ENCODE data around the gene MYLK3.
"Not testable (repeated sequence)": the region's sequence is repeated elsewhere in the genome, so short reads cannot be mapped to it uniquely, and the experiment has no call there.

Gene MYLK3

DNA sequence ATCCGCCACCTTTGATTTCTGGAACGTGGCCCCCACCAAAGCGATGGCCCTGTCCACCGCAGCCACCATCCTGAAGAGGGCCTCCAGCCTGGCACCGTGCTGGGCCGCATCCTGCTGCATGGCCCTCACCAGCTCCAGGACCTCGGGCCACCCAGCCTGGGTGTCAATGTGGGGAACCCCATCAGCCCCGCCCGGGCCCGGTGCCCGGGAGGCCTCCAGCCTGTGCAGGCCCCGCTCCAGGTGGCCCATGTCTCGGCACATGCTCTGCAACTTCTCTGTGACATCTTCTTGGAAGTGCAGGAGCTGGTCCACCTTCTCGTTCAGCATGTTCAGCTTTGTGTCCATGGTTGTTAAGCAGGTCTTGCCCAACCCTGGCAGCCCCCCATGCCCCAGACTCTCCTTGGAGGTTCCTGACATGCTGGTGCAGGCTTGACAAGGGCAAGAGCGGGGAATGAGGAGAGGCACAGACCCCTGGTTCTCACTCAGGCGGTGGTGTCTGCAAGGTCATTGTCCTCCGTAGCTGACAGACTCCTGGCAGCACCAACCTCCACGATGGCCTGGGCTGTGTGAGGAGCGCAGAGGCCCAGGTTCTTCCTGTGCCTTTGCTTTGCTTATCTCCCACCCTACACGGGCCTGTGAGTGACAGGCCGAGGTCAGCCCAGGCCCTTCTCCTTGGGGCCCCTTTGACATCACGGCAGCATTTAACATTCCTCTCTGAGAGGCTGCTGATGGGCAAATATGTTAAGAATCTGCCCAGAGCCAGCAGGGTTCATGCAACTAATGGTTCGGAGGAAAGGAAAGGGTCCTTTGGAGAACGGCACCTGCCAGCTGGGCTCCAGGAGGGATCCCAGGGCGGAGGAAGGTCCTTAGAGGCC is at the start of gene MYLK3:
TSS of gene MYLK3 (minus strand) at position 568 of the 875 bp plus-strand sequence. CDS start at position 417, 151 bp downstream.
- Mint-ChIP-seq H3K27ac (no peak within 1 kb of the TSS), H3K4me1 (ENCODE audit: low read depth) (peaks cover 8% of the 10 kb centered on the region), H3K4me3 (no peak within 1 kb of the TSS), H3K27me3 (ENCODE audit: low read depth) (no peaks in the 10 kb centered on the region), H3K9me3 (no peaks in the 10 kb centered on the region), H3K36me3 (ENCODE audit: low read depth) (no peaks in the 10 kb centered on the region)
- no peak for DNase-seq (ENCODE audit: low spot score)

DNA sequence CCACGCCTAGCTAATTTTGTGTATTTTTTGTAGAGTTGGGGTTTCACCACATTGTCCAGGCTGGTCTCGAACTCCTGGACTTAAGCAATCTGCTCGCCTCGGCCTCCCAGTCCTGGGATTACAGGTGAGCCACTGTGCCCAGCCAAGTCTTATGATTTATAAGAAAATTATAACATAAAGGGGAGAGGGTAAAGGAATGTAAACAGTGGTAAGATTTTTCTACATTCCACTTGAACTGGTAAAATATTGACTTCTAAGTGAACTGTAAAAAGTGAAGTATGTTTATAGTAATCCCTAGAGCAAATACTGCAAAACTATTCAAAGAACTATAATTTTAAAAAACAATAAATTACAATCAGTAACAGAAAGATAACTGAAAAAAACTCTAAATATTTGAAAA is 49.4 kb upstream of the MYLK3 start:
- H3K4me3 Mint-ChIP-seq, result no peak overlapping the region
- no peak for DNase-seq (ENCODE audit: low spot score)
- H3K9me3 Mint-ChIP-seq, result peaks cover 30% of the 10 kb centered on the region
- H3K4me1 Mint-ChIP-seq (ENCODE audit: low read depth), result peaks cover 3% of the 10 kb centered on the region
- H3K36me3 Mint-ChIP-seq (ENCODE audit: low read depth), result peaks cover 41% of the 10 kb centered on the region
- no peaks in the 10 kb centered on the region for H3K27me3 Mint-ChIP-seq (ENCODE audit: low read depth)
- H3K27ac Mint-ChIP-seq, result no peak overlapping the region

- peaks cover 43% of the 10 kb centered on the region for H3K36me3 Mint-ChIP-seq (ENCODE audit: low read depth)
- H3K4me3 Mint-ChIP-seq, result no peak overlapping the region
- DNase-seq (ENCODE audit: low spot score), result no peak
- peaks cover 30% of the 10 kb centered on the region for H3K9me3 Mint-ChIP-seq
- peaks cover 5% of the 10 kb centered on the region for H3K4me1 Mint-ChIP-seq (ENCODE audit: low read depth)
- no peak overlapping the region for H3K27ac Mint-ChIP-seq
- H3K27me3 Mint-ChIP-seq (ENCODE audit: low read depth), result no peaks in the 10 kb centered on the region
Measured at GRCh38 chr16:46796764-46797269, 48.7 kb upstream of the MYLK3 start.

- no peaks in the 10 kb centered on the region for H3K27me3 Mint-ChIP-seq (ENCODE audit: low read depth)
- no peak for DNase-seq (ENCODE audit: low spot score)
- H3K4me3 Mint-ChIP-seq, result no peak overlapping the region
- peaks cover 30% of the 10 kb centered on the region for H3K9me3 Mint-ChIP-seq
- H3K27ac Mint-ChIP-seq, result no peak overlapping the region
- H3K36me3 Mint-ChIP-seq (ENCODE audit: low read depth), result peaks cover 42% of the 10 kb centered on the region
- H3K4me1 Mint-ChIP-seq (ENCODE audit: low read depth), result peaks cover 18% of the 10 kb centered on the region
Measured at GRCh38 chr16:46793841-46794240, 45.7 kb upstream of the MYLK3 start.

DNA sequence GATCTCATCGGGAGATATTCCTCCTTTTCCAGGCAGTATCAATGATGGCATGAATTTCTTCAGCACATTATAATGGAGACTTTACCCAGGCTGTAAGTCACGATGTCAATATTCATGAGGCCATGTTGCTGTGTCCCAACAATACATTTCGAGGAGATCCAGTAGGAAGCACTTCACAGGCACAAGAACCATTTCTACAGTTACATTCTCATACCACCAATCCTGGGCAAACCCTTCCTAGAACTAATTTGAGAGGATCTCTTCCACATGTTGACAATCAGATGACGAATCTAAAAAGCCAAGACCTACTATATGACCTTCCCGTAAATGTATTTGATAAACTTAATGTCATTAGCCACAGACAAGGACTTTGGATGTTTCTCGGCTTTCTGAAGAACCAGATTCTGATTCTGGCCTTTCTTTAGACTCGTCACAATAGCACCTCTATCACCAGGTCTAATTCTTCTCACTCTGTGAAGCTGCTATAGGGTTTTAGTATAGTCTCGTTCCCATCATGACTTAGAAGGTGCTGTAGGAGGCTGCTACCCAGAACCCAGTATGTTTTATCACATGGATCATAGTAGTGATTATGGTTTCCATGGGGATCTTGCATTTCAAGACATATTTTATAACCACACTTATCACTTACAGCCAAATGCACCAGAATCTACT is 42.6 kb upstream of the MYLK3 start:
- DNase-seq (ENCODE audit: low spot score), result no peak
- peak overlapping the region; percentile 82 for H3K4me3 Mint-ChIP-seq
- peaks cover 26% of the 10 kb centered on the region for H3K36me3 Mint-ChIP-seq (ENCODE audit: low read depth)
- H3K27me3 Mint-ChIP-seq (ENCODE audit: low read depth), result peaks cover 2% of the 10 kb centered on the region
- peaks cover 29% of the 10 kb centered on the region for H3K9me3 Mint-ChIP-seq
- H3K4me1 Mint-ChIP-seq (ENCODE audit: low read depth), result peaks cover 22% of the 10 kb centered on the region
- no peak overlapping the region for H3K27ac Mint-ChIP-seq

GRCh38 chr16:46789499-46790414 is 41.6 kb upstream of the MYLK3 start:
- peaks cover 22% of the 10 kb centered on the region for H3K4me1 Mint-ChIP-seq (ENCODE audit: low read depth)
- DNase-seq (ENCODE audit: low spot score), result peak; percentile 78
- H3K4me3 Mint-ChIP-seq, result peak overlapping the region; percentile 82
- peaks cover 20% of the 10 kb centered on the region for H3K9me3 Mint-ChIP-seq
- H3K27me3 Mint-ChIP-seq (ENCODE audit: low read depth), result peaks cover 2% of the 10 kb centered on the region
- H3K27ac Mint-ChIP-seq, result peak overlapping the region; percentile 64
- H3K36me3 Mint-ChIP-seq (ENCODE audit: low read depth), result peaks cover 16% of the 10 kb centered on the region

DNA sequence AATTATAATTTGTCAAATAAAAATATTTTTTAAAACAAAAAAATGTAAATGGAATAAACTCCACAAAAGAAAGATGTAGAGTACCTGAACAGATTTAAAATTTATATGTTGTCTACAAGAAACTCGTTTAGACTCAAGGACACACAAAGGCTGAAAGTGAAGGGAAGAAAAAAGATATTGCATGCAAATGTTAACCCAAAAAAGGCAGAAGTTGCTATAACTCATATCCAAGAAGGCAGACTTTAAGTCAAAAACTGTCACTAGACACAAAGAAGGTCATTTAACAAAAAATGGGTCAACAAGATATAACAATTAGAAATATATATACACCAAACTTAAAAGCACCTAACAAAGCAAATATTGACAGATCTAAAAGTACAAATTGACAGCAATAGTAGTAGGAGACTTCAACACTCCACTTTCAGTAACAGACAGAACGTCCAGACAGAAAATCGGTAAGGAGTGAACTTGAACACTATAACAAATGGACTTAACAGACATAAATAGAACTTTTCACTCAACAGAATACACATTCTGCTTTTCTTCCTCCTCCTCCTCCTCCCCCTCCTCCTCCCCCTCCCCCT is 40.8 kb upstream of the MYLK3 start:
- H3K36me3 Mint-ChIP-seq (ENCODE audit: low read depth), result peaks cover 12% of the 10 kb centered on the region
- peaks cover 2% of the 10 kb centered on the region for H3K27me3 Mint-ChIP-seq (ENCODE audit: low read depth)
- peaks cover 15% of the 10 kb centered on the region for H3K9me3 Mint-ChIP-seq
- H3K4me1 Mint-ChIP-seq (ENCODE audit: low read depth), result peaks cover 24% of the 10 kb centered on the region
- no peak for DNase-seq (ENCODE audit: low spot score)
- peak overlapping the region; percentile 33 for H3K27ac Mint-ChIP-seq
- H3K4me3 Mint-ChIP-seq, result peak overlapping the region; percentile 82

GRCh38 chr16:46787909-46788308 is 39.8 kb upstream of the MYLK3 start:
- H3K9me3 Mint-ChIP-seq, result peaks cover 10% of the 10 kb centered on the region
- H3K4me1 Mint-ChIP-seq (ENCODE audit: low read depth), result peaks cover 30% of the 10 kb centered on the region
- H3K27ac Mint-ChIP-seq, result no peak overlapping the region
- H3K27me3 Mint-ChIP-seq (ENCODE audit: low read depth), result peaks cover 2% of the 10 kb centered on the region
- DNase-seq (ENCODE audit: low spot score), result no peak
- peaks cover 8% of the 10 kb centered on the region for H3K36me3 Mint-ChIP-seq (ENCODE audit: low read depth)
- no peak overlapping the region for H3K4me3 Mint-ChIP-seq

DNA sequence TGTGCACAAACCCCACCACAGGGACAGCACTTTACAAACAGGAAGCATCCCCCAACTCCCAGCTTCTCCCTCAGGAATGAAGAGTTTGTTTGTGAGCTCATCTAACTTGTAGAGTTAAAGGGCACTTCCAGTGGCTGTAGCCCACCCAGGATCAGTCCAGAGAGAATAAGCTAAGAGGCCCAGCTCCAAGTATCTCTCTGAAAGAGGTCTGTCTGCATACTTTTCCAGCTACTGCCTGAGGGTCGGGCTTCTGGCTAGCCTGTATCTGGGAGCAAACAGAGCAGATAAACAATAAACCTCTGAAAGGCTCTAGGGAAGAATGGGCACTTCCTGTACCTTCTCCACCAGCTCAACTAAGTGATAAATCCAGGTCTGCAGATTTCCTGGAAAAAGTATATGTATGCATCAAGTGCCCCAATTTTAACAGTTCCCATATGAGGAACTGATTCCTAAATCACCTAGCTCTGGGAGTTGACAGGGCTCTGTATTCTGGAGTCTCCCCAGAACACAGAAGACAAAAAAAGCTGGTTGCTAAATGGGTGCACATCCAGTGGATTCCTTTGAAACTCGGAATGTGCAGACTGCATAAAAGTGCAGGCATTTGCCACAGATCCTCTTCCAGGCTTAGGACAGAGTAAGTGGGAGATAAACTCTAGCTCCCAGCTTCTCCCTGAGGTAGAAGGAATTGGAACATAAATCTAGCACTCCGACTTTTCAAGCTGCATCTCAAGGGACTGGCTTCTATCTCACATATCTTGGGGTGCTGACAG is 37.1 kb upstream of the MYLK3 start:
- H3K27ac Mint-ChIP-seq, result no peak overlapping the region
- peaks cover 3% of the 10 kb centered on the region for H3K36me3 Mint-ChIP-seq (ENCODE audit: low read depth)
- H3K27me3 Mint-ChIP-seq (ENCODE audit: low read depth), result peaks cover 2% of the 10 kb centered on the region
- H3K9me3 Mint-ChIP-seq, result peaks cover 10% of the 10 kb centered on the region
- peaks cover 17% of the 10 kb centered on the region for H3K4me1 Mint-ChIP-seq (ENCODE audit: low read depth)
- H3K4me3 Mint-ChIP-seq, result no peak overlapping the region
- no peak for DNase-seq (ENCODE audit: low spot score)

DNA sequence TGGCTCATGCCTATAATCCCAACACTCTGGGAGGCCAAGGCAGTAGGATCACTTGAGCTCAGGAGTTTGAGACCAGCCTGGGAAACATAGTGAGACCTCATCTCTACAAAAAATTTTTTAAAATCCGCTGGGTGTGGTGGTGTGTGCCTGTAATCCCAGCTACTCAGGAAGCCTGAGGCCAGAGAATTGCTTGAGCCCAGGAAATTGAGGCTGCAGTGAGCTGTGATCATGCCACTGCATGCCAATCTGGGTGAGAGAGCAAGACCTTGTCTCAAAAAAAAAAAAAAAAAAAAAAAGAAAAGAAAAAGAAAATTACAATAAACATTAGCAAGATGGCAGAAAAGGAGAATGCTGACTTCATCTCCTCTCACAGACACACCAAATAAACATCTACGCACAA is 36.4 kb upstream of the MYLK3 start:
- H3K27me3 Mint-ChIP-seq (ENCODE audit: low read depth); H3K4me3 Mint-ChIP-seq; H3K36me3 Mint-ChIP-seq (ENCODE audit: low read depth); H3K9me3 Mint-ChIP-seq; H3K27ac Mint-ChIP-seq; DNase-seq (ENCODE audit: low spot score): not testable (repeated sequence)
- peaks cover 14% of the 10 kb centered on the region for H3K4me1 Mint-ChIP-seq (ENCODE audit: low read depth)

DNA sequence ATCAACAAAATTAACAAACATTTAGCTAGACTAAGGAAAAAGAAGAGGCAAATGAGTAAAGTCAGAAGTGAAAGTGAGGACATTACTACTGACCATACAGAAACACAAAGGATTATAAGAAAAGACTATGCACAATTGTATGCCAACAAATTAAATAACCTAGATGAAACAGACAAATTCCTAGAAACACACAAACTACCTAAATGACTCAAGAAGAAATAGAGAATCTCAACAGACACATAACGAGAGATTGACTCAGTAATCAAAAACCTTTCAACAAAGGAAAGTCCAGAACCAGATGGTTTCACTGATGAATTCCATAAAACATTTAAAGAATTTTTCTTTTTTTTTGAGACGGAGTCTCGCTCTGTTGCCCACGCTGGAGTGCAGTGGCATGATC is 35.7 kb upstream of the MYLK3 start:
- H3K9me3 Mint-ChIP-seq, result peaks cover 10% of the 10 kb centered on the region
- no peak overlapping the region for H3K4me3 Mint-ChIP-seq
- H3K36me3 Mint-ChIP-seq (ENCODE audit: low read depth), result peaks cover 3% of the 10 kb centered on the region
- H3K27ac Mint-ChIP-seq, result no peak overlapping the region
- DNase-seq (ENCODE audit: low spot score), result no peak
- H3K4me1 Mint-ChIP-seq (ENCODE audit: low read depth), result peaks cover 11% of the 10 kb centered on the region
- peaks cover 2% of the 10 kb centered on the region for H3K27me3 Mint-ChIP-seq (ENCODE audit: low read depth)

GRCh38 chr16:46782320-46782719 is 34.2 kb upstream of the MYLK3 start:
- DNase-seq (ENCODE audit: low spot score), result no peak
- H3K27ac Mint-ChIP-seq, result no peak overlapping the region
- peaks cover 3% of the 10 kb centered on the region for H3K36me3 Mint-ChIP-seq (ENCODE audit: low read depth)
- H3K27me3 Mint-ChIP-seq (ENCODE audit: low read depth), result no peaks in the 10 kb centered on the region
- H3K4me1 Mint-ChIP-seq (ENCODE audit: low read depth), result peaks cover 8% of the 10 kb centered on the region
- peaks cover 10% of the 10 kb centered on the region for H3K9me3 Mint-ChIP-seq
- H3K4me3 Mint-ChIP-seq, result no peak overlapping the region

DNA sequence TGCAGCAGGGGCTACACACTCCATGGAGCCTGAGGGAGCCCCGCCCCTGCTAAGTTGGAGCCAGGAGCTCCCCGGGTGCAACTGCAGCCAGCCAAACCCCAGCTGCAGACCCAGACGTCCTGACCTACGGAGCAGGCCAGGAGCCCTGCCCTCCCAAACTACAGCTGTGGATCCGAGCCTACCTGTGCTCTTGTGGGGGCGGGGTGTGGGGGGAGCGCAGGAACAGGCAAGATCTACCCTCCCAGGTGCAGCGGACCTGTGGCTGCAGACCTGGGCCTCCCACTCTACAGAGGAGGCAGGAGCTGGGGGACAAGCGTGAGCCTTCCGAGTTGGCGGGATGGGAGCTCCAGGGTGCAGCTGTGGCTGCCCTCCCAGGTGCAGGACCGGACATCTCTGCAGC is 29.7 kb upstream of the MYLK3 start:
- Mint-ChIP-seq H3K9me3 (peaks cover 4% of the 10 kb centered on the region), H3K4me3 (no peak overlapping the region), H3K27ac (no peak overlapping the region), H3K36me3 (ENCODE audit: low read depth) (no peaks in the 10 kb centered on the region), H3K27me3 (ENCODE audit: low read depth) (no peaks in the 10 kb centered on the region), H3K4me1 (ENCODE audit: low read depth) (peaks cover 1% of the 10 kb centered on the region)
- DNase-seq (ENCODE audit: low spot score), result no peak

Data from T-helper 2 cell treated with Interferon-gamma antibody and Interleukin-4, amounts not matched to agents 5 μg/mL and 100 μg/mL, for 36 hours (primary cell).